Stimulated activated CD8-positive, alpha-beta memory T cell treated with anti-CD3 and anti-CD28 coated beads, Interleukin-4, amount 100 ng/mL, for 24 hours (primary cell): ENCODE data around the gene ABHD8.
A peak's percentile ranks its signal among the peaks of the same experiment; 100 is the strongest.

ENCODE experiments used
- DNase-seq: peaks from one replicate; pipeline ENCODE4 v3.0.0-alpha.2; 2020; ENCODE audit warnings: low read depth

The ABHD8 gene, protein sequence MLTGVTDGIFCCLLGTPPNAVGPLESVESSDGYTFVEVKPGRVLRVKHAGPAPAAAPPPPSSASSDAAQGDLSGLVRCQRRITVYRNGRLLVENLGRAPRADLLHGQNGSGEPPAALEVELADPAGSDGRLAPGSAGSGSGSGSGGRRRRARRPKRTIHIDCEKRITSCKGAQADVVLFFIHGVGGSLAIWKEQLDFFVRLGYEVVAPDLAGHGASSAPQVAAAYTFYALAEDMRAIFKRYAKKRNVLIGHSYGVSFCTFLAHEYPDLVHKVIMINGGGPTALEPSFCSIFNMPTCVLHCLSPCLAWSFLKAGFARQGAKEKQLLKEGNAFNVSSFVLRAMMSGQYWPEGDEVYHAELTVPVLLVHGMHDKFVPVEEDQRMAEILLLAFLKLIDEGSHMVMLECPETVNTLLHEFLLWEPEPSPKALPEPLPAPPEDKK

DNA sequence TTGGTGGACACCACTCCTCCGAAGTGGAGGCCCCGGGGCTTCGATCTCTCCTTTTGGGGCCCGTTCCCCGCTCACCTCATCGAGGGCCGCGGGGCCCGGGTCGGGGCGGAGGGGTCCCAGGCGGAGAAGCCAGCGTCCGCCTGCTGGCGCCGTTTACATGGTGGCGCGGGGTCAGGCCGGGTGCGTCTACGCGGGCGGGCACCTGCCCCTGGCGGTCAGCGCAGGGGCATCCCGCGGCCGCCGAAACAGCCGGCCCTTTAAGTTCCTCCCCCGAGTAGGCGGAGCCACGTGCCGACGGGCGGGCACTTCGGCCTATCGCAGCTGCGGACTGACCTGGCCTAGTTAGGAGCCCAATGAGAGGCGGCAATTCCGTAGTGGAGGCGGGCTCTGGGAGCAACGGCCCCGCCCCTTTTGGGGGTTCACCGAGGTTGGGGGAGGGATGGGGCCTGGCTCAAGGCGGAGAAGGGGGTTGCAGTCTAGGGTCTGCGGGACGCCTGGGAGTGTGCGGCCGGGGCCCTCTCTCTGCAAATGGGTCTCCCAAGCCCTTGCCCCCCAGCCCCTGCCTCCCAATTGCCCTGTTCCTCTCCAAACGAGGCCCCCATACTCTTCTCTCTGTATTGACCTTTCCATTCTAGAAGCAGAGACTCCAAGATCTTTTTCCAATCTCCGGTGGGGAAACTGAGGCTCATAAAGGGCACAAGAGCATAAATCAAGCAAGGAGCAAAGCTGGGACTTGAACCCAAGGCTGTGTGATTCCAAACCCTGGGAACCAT lies at the start of gene ABHD8:
ABHD8 (minus strand) TSS at position 259 of the 773 bp plus-strand sequence. CDS start 1,809 bp downstream, outside the sequence.
- DNase-seq = peak; percentile 91

DNA sequence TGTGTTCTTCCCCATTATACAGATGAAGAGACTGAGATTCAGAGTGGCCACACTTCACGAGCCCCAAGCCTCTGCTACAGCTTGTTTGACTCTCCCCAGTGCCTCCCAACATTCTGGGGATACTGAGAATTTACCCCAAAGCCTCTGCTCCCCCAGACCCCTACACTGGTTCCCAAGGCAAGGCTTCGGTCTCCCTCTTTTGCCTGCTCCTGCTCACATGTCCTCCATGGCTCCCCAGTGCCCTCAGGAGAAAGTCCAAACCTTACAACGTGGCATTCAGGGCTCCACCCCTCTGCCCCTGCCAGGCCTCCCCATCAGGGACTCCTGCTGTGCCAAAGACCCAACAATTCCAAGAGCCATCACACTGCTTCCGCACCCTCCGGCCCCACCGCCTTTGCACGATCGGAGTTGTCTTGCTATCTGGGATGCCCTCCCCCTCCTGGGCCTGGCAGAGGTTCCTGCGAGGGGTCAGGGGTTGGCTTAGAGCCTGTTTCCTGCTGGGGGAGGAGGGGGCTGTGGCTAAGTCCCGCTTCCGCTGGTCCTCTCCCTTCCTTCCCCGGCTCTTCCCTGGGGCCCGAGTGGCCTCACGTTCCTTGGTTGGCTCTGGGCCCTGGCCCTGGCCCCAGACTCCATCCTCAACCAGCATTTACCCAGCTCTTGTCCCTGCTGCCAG lies 49.5 kb upstream of the ABHD8 start:
- no peak for DNase-seq

DNA sequence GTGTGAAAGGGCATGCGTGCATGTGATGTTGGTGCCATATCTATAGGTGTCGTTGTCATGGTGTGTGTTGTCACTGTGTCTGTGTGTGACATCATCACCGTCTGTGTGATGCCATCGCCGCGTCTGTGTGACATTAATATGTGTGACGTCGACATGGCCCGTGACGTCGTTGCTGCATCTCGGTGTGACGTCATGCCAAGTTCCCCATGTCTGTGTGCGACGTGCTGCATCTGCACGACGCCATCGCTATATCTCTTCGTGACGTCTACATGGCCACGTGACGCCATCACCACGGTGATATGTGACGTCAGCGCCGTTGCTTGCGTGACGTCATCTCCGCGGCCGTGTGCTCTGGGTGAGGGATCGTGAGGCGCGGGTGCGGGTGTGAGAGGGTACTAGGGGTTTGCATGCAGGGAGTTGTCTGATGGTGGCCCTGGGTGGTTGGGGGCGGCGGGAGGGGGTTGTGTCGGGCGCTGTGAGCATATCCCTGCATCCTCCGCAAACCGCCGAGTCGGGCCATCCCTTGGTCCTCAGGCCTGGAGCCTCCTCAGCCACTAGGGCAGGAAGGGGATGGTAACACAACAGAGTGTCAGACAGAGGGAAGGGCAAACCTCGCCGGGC lies 48.7 kb upstream of the ABHD8 start:
- DNase-seq = no peak

DNA sequence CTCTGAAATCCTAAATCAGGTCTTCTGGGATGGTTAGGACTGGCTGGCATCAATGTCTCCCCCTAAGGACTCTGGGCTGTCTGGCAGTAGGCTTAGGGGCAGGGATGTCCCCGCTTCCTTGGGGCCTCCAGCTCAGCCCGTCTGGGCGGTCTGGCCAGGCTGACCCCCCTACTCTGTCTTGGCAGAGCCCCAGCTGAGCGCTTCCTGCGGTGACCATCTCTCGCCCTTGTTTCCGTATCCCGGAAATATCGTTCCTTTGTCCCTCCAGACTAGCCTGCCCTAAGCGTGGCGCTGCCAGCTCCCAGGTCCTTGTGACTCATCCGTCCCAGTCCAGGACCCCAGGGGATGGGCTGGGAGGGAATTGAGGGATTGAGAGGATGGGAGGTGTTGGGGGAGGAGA lies 45.5 kb upstream of the ABHD8 start:
- DNase-seq = no peak

DNA sequence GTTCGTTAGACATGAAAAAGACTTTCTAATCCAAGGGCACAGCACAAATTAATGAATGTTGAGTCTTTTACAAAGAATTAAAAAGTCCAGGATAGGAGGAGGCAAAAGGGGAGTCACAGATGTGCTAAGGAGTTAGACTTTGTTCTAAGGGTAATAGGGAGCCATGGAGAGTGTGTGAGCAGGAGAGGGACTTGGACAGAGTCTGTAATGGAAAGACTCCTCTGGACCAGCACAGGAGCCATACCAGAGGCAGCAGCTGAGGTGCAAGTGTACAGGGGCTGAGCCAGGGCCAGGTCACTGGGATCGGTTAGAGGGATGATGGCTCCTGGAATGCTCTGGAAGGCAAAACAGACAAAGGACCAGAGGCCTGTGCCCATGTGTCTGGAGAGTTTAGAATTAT lies 44.7 kb upstream of the ABHD8 start:
- no peak for DNase-seq

DNA sequence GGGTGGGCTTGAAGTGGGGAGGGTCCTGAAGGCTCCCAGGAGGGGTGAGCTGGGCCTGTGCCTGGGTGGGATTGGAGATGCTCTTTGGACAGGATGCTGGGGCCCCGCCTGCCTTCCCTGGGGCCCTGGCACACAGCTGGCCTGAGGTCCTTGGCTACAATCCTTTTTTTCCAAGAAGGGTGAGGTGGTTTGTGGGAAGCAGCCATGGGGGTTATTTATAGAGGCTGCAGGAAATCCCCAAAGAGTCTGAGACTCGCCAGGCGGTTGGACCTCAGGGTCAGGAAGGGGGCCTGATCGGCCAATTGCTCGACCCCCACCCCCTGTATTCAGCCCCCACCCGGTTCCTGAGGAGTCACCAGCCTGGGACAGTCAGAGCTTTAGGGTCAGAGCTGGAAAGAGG lies 44.1 kb upstream of the ABHD8 start:
- no peak for DNase-seq

DNA sequence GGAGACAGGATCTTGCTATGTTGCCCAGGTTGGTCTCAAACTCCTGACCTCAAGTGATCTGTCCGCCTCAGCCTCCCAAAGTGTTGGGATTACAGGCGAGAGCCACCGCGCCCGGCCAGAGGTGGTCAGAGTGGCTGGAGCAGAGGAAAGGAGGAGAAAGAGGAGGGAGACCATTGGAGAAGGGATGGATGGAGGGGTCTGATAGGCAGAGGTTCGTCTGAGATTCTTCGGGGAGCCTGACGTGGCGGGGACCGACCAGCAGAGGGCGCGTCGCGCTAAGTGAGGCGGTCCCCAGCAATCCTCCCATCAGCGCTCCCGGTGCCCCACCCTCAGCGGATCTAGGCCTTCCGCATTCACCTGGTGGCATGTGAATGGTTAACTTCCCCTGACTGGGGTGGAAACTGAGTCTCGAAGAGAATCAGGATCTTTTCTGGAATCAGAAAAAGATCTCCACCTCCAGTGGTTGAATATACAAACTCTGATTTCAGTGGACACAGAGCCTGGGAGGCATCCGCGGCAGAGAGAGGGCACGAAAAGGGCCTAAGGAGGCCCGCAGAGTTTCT lies 43.0 kb upstream of the ABHD8 start:
- DNase-seq = peak; percentile 66

DNA sequence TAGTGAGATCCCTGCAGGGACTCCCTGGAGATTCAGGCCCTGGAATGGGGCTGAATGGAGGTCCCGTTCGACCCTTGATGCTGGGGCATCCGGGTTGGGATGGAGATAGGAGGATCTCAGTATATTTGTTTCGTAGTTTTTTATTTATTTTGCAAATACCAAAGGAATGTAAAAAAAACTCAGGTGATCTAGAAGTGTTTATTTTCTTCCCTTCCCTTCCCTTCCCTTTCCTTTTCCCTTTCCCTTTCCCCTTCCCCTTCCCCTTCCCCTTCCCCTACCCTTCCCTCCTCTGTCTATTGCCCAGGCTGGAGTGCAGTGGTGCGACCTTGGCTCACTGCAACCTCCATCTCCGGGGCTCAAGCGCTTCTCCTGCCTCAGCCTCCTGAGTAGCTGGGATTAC lies 38.6 kb upstream of the ABHD8 start:
- DNase-seq = no peak

DNA sequence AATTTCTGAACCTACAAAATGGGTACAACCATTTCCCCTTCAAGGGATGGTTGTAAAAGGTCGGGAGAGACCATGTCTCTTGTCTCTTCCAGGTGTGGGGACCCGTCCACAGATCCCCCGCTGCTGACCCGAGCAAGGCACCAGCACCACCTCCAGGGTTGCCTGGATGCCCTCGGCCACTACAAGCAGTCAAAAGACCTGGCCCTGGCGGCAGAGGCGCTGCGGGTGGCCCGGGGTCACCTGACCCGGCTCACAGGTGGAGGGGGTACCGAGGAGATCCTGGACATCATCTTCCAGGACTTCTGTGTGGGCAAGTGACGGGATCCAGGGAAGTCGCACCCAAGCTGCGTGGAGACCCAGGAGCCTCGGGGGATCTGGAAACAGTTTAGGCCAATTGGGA lies 38.2 kb upstream of the ABHD8 start:
- DNase-seq = no peak

DNA sequence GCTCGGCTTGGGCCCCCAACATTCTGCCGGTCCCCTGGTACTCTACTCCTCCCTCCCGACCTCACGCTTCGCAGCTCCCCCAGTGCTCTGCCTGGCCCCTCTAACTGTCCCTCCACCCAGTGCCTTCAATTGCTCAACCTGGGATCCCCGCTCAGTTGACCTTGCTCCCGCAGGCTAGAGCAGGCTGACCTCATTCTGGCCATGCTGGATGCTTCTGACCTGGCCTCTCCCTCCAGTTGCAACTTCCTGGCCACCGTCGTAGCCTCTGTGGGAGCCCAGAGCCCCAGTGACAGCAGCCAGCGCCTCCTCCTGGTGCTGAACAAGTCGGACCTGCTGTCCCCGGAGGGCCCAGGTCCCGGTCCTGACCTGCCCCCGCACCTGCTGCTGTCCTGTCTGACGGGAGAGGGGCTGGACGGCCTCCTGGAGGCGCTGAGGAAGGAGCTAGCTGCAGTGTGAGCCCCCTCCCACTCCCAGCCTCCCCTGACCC lies 37.7 kb upstream of the ABHD8 start:
- DNase-seq = no peak

DNA sequence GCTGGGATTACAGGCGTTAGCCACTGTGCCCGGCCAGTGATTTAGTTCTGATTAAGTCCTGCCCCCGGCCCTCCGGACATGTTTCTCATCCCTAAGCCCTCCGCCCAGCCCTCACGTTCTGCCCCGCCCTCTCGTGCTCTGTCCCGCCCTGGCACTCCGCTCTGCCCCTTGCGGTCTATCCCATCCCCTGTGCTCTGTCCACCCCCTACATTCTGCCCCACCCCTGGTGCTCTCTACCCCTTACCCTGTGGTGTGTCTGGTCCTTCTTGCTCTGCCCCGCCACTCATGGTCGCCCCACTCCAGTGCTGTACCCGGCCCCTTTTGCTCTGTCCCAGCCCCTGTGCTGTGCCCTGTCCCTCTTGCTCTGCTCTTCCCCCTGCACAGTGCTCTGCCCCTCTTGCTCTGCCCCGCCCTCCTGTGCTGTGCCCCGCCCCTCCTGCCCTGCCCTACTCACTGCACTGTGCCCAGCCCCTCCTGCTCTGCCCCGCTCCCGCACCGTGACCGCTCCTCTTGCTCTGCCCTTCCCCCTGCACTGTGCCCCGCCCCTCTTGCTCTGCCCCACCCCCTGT lies 37.2 kb upstream of the ABHD8 start:
- no peak for DNase-seq

DNA sequence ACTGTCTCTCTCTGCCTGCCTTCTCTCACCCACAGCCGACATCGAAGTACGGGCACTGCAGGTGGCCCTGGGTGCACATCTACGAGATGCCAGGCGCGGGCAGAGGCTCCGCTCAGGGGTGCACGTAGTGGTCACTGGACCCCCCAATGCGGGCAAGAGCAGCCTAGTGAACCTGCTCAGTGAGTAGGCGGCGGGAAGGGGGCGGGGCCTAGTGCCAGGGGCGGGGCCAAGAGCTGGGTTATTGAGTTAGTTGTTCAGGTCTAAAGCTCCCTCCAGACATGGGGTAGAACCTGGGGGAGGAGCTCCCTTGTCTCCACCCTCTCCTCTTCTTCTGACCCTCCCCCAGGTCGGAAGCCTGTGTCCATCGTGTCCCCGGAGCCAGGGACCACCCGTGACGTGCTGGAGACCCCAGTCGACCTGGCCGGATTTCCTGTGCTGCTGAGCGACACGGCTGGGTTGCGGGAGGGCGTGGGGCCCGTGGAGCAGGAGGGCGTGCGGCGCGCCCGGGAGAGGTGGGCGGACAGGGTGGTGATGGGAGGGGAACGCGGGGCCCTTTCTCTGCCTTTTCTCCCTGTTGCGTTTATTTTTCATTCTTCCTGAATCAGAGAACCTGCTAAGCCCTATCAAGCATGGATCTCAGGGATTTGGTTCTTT lies 36.0 kb upstream of the ABHD8 start:
- no peak for DNase-seq

DNA sequence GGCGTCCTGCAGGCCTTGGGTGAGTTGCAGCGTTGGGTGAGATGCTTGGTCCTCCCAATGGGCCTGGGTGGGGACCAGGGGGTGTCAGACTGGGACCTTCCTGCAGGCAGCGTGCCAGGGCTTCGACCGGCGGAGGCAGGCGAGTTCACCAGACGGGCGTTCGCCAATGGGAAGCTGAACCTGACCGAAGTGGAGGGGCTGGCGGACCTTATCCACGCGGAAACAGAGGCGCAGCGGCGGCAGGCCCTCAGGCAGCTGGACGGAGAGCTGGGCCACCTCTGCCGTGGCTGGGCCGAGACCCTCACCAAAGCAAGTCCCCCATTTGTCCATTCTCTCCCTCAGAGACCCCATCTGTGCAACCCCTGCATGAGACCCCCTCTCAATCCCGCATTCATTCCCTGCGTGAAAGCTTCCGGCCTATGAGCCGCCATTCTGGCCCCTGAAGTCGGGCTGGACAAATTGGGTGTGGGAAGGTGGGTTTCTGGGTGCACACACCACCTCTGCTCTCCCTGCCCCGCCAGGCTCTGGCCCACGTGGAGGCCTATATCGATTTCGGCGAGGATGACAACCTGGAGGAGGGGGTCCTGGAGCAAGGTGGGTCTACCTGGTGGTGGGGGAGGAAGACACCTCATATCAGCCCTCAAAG lies 35.3 kb upstream of the ABHD8 start:
- no peak for DNase-seq

DNA sequence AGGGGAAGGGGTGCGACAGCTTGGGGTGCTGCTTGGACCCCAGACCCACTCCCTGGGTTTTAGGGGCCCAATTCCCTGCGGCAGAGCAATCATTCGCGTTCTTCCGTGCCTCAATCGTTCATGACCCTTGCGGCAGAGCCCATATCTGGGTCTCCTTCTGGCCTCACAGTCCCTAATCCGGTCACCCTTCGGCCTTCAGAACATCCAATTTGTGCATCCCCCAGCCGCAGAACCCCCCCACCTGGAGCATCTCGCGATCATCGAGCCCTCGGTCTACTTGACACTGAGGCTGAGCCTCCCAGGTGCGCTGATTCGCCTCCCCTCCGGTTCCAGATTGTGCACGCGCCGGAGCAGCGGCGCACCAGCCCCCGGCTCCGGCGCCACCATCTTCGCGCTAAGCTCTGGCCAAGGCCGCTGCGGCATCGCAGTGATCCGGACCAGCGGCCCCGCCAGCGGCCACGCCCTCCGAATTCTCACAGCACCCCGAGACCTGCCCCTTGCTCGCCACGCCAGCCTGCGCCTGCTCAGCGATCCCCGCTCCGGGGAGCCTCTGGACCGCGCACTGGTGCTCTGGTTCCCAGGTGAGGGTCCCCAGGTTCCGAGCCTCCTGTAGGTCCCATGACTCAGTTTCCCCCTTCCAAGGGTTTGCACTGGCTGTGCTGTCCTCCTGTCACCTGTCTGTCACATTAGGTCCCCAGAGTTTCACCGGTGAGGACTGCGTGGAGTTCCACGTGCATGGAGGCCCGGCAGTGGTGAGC lies 34.6 kb upstream of the ABHD8 start:
- DNase-seq = no peak

DNA sequence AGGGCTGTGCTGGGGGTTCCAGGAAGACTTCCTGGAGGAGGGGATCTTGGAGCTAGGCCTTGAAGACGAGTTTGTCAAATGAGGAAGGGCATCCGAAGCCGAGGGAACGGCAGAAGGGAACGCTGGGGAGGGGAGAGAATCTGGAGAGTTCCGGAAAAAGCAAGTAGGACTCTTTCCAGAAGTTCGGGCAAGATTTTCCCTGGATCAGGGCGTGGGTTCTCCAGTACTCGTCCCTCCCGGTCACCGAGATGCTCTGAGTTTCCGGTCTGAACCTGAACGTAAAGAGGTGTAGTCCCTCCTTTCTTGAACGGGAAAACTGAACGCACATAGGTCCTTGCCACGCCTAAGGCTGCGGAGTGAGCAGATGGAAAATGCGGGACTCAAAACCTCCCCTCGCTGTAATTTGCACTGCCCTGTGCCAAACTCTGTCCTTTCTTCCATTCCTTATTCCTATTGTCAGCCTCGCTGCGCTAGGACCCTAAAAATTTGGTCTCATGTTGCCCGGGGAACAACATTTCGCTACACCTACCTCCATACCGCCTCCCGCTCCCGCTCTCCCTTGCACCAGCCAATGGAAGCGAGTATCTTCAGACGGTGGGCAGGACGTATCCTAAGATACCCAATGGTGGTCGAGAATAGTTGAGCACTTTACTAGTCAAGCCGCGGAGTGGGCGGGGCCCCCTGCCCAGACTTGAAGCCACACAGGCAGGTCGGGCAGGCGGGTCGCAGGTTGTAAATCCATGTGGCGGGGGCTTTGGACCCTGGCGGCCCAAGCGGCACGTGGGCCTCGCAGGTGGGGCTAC lies 33.8 kb upstream of the ABHD8 start, which contains the start of gene GTPBP3:
GTPBP3 (plus strand) TSS at position 682 of the 803 bp plus-strand sequence; CDS start at position 741, 59 bp downstream.
- peak; percentile 93 for DNase-seq

DNA sequence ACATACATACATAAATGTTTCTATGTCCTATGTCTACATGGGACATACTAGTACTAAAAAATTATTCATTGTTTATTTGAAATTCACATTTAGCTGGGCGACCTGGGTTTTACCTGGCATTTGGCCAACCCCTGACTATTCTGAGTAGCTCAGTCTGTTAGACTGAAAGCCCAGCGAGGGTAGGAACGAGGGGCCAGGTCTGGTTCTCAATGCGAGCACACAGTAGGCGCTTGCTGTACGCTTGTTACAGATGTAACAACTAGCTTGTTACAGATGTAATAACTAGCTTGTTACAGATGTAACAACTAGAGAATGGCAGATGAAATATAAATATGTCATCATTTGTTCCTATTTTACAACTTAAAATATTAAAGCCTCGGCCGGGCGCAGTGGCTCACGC lies 32.4 kb upstream of the ABHD8 start:
- no peak for DNase-seq

DNA sequence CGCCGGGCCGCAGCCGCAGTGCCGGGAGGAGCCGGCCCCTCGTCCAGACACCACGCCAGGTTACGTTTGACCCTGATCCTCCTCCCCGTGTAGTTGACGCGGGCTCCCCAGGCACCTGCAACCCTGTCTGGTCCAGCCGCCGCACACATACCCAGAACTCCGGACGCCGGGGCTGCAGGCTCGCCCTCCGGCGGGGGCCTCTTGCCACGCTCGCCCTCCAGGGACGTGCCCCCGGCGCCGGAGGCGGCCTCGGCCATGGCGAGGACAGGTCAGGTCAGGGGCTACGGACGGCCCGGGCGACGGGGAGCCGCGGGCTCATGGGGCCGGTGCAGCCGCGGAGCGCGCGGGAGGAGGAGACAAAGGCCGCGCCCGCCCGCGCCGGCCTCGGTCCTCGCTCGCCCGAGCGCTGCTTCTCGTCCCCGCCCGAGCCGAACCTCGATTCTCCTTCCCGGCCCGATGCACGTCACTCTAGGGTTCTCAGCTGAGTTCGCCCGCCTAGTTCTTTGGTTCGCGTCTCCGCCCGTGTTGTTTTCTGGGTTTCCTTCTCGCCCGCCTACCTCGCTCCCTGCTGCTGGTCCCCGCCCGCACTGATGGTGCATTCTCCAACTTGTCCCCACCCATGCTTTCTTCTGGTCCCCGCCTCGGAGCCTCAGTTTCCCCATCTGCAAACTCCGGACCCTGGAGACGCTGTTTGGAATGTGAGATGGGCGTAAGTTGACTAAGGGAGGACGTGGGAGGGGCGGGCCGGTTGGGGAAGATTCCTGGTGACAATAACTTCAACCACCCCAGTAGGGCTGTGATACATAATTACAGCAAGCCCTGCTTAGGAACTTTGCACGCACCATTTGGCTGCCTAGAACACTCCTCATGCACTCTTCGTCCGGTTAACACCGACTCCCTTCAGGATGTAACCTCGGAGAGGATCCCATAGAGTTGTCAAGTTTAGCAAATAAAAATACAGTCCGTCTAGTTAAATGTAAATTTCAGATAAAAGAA lies 31.5 kb upstream of the ABHD8 start, which contains the start of gene ANO8:
ANO8 (minus strand) TSS at position 442 of the 996 bp plus-strand sequence; CDS start at position 257, 185 bp downstream.
- DNase-seq = peak; percentile 90
